Right lobe of liver (tissue), 6 donors: ENCODE results near the gene LGMN. TPM values are rescaled to one million over a fixed set of nuclear protein-coding genes. Genes with fewer than 3 reads are reported as not detected.

Experiments
- ATAC-seq, 4 donors: fragments of 200-7000 bp; cut with Tn5 transposase; one replicate each; pipeline ENCODE4 v1.9.1; 2020; ENCODE audit warnings: mild to moderate bottlenecking in 4 of 4, moderate library complexity in 4 of 4
- DNase-seq, 3 donors: peaks; one replicate each; pipeline ENCODE4 v3.0.0-alpha.2; 2020
- H3K27ac ChIP-seq, 3 donors: fragments of 200-600 bp; one replicate each; pipeline ENCODE4 v1.8.0; 2022
- H3K27me3 ChIP-seq, 2 donors: fragments of 200-600 bp; one replicate each; pipeline ENCODE4 v1.8.0; 2022
- H3K36me3 ChIP-seq, 4 donors: fragments of 200-600 bp; sonication (generic) in 1 of 4; one replicate each; pipeline versions ENCODE4 v1.5.1 to v1.8.0; 2017 to 2022; ENCODE audit warnings: control low read depth in 1 of 4
- H3K4me1 ChIP-seq, 4 donors: fragments of 200-600 bp; sonication (generic) in 1 of 4; one replicate each; pipeline versions ENCODE4 v1.5.1 to v1.8.0; 2017 to 2022; ENCODE audit warnings: control low read depth in 1 of 4
- H3K4me3 ChIP-seq, 3 donors: fragments of 200-600 bp; one replicate each; pipeline ENCODE4 v1.8.0; 2022
- H3K9me3 ChIP-seq, 4 donors: fragments of 200-600 bp; sonication (generic) in 1 of 4; one replicate each; pipeline versions ENCODE4 v1.5.1 to v1.8.0; 2017 to 2022; ENCODE audit warnings: control low read depth in 1 of 4
- CTCF ChIP-seq, 4 donors: fragments of 200-600 bp in 3 of 4; fragments of 450-650 bp in 1 of 4; IDR thresholded peaks; one replicate each; pipeline versions ENCODE4 v1.5.1 to v1.8.0; 2016 to 2022; ENCODE audit warnings: antibody characterized with exemption in 4 of 4, mild to moderate bottlenecking in 2 of 4
- POLR2A ChIP-seq: fragments of 450-650 bp; IDR thresholded peaks from one replicate; pipeline ENCODE4 v1.6.1; 2017; ENCODE audit warnings: antibody characterized with exemption, mild to moderate bottlenecking
- WGBS: methylation state at CpG from one replicate; pipeline ENCODE4 v1.1.6; 2018; ENCODE audit warnings: low coverage, low lambda C conversion rate; ENCODE audit not compliant: insufficient coverage; ENCODE audit errors: missing lambda C conversion rate; 5-methylcytosine and 5-hydroxymethylcytosine counted together
- intact Hi-C, 2 donors: fragments of 100-400 bp; cut with DNase I; formaldehyde crosslinking; loops; one replicate each; pipeline versions ENCODE4 v1.11.2 to v1.14.1; 2022
- long read RNA-seq: library from polyadenylated mRNA; unstranded; transcript quantifications from one replicate; pipeline ENCODE4 v2.0.0, GENCODE V29; 2019
- total RNA-seq, 6 experiments: library from RNA; depleted of rRNA in 2 of 6; stranded (reverse); fragments of >200 nt in 2 of 6; fragmentation: NEBNext Ultra II Directional in 3 of 6; extraction: Animal tissue kit (Norgen Biotek cat#: 25700) in 3 of 6; gene quantifications; one replicate each; pipeline versions ENCODE4 v1.1.0 to v1.2.4, GENCODE V29; 2016 to 2023
- donor health status: DM: no; HTN: yes; CAD: no.
- donor health status: DM: no; HTN: no; CAD: no.
- donor health status: DM: no; HTN: no; CAD: no.
- donor health status: DM: no; HTN: yes; CAD: no.
- donor health status: DM: no; HTN: yes; CAD: no.

The LGMN gene
- 100 to 1,000 TPM in 1 of 6 experiments, 10 to 100 TPM in 5; 39.6 to 111 (median 49.3) TPM for total RNA-seq
- long read RNA-seq, transcript LGMN-201 (14 exons, 2,055 nt): major isoform, 19 of 23 reads
- long read RNA-seq, partial matches to known transcripts: 2 of 23 reads
- long read RNA-seq, other reads (novel, unspliced or antisense): 2 of 23 reads

DNA sequence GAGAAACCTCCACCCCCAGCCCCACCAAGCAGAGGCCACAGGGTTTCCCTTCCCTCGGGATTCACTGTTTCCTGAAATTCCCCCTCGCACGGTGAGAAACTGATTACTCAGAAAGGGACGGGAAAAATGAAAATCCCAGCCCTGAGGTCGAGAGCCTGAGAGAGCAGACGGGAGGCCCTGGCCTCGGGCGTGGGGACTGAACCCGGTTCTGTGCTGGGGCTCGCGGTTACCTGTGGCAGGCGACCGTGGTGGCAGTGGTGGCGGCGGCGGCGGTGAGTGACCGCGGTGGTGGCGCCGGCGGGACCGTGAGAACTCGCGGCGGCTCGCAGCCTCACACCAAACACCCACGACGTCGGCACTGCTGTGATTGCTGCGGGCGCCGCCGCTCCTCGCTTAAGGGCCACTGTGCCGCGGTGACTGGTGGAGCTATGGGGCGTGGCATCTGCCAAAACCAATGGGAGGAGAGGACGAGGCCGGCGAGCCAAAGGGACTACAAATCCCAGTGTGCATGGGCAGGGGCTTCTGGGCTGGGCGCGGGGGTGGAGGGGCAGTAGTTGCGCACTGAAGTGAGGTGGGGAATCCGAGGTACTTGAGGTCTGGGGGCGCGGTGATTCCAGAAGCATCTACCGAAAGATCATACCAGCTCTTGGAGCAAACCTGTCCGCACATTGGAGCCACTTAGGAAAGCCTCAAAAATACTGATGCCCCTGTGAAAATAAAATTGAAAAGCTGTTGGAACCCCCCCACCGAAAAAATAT is at the start of gene LGMN:
Gene LGMN, minus strand, starts transcription at position 369 of the 758 bp plus-strand sequence. CDS start 15,841 bp downstream, outside the sequence.
- peak within 1 kb of the TSS; percentile 69 to 74 (median 71) for H3K4me3 ChIP-seq
- H3K4me1 ChIP-seq: peaks cover 0 to 15% (median 3%) of the 10 kb centered on the region in 4 donors
- H3K27ac ChIP-seq: peak within 1 kb of the TSS; percentile 85 to 90 (median 86)
- peak; percentile 94 to 99 (median 97) for ATAC-seq
- no peaks in the 10 kb centered on the region for H3K9me3 ChIP-seq
- H3K36me3 ChIP-seq: no peaks in the 10 kb centered on the region
- WGBS: 6% methylated on average over 23 of the region's 50 CpGs
- intact Hi-C loops: no loop called here
- TF ChIP-seq CTCF (IDR thresholded peaks at IDR 0.05) (peak in 1 of 4 donors; percentile 4), POLR2A (peak; percentile 99)
- DNase-seq: peak; percentile 97 to 98 (median 97)
- H3K27me3 ChIP-seq: no peaks in the 10 kb centered on the region

- Histone ChIP-seq H3K27me3 (no peaks in the 10 kb centered on the region), H3K9me3 (no peaks in the 10 kb centered on the region), H3K4me1 (peaks cover 0 to 38% (median 10%) of the 10 kb centered on the region in 4 donors), H3K4me3 (peak overlapping the region; percentile 81 to 97 (median 96)), H3K27ac (peak overlapping the region; percentile 80 to 90 (median 86)), H3K36me3 (peaks cover 0 to 5% (median 0%) of the 10 kb centered on the region in 4 donors)
- ATAC-seq (no peak), DNase-seq (no peak)
- TF ChIP-seq CTCF (IDR thresholded peaks at IDR 0.05) (no peak), POLR2A (no peak)
- intact Hi-C loops: no loop called here
- WGBS: 39% methylated on average over 6 of the region's 6 CpGs
Measured at GRCh38 chr14:92794961-92795360, 46.5 kb upstream of the LGMN start.

DNA sequence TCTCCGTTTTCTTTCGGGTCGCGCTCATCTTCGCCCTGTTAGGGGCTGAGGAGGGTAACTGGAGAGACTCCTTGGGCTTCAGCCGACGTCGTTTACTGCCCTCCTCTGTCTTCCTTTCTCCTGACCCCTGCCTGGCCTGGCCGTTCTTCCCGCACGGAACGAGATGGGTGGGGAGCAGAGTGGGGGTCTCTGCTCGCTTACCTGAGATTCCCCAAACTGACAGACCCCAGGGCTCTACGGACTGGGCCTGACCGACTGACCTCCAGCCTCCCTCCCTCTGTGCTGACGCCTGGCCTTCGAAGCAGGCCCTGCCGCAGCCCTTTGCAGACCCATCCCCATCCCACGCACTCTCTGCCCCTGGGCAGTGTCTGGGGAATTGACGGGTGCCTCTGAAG is 46.1 kb upstream of the LGMN start:
- no peaks in the 10 kb centered on the region for H3K27me3 ChIP-seq
- TF ChIP-seq CTCF (IDR thresholded peaks at IDR 0.05) (no peak), POLR2A (peak; percentile 5)
- peak overlapping the region; percentile 81 to 97 (median 96) for H3K4me3 ChIP-seq
- peak overlapping the region; percentile 80 to 90 (median 86) for H3K27ac ChIP-seq
- no peaks in the 10 kb centered on the region for H3K9me3 ChIP-seq
- ATAC-seq (peak in 3 of 4 donors; percentile 1 to 6 (median 5)), DNase-seq (no peak)
- intact Hi-C loops: no loop called here
- peaks cover 0 to 34% (median 8%) of the 10 kb centered on the region in 4 donors for H3K4me1 ChIP-seq
- WGBS: under 1% methylated on average over 15 of the region's 20 CpGs
- H3K36me3 ChIP-seq: peaks cover 0 to 5% (median 0%) of the 10 kb centered on the region in 4 donors

DNA sequence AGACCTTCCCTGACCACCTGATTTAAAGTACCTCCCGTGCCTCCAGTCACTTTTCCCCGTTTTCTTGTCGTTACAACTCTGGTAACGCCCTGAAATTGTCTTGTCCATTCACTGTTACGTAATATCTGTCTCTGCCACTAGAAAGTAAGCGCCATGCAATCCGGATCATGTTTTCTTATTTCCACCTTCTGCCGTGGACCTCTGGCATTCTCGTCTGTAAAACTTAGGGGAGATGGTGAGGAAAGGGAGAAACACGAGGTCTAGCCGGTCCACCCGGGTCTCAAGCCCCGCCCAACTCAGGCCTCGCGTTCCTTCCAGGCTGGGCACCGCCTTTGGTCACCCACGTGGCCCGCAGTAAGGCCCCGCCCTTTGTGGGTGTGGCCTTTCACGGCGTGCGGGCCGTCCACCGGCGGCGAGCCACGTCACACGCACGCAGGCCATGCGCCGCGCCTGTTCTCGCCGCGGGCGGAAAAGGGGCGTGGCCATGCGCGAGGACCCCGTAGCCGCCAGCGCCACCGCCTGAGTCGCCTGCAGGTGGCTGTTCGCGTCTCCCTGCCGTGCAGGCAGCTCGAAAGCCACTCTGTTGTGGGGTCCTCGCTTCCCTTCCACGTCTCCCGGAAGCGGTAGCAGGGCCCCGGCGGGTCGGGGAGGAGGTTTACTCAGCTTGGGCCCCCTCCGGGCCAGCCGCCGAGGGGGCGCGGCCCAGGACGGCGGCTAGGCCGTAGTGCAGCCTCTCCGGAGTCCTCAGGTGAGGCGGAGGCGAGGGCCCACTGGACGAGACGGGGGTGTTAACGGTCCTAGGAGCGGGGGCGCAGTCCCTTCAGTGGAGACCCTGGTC is 45.5 kb upstream of the LGMN start, which contains the start of gene GOLGA5:
Gene GOLGA5, plus strand, starts transcription at position 597 of the 838 bp plus-strand sequence. CDS start 3,133 bp downstream, outside the sequence.
- TF ChIP-seq POLR2A: peak; percentile 76
- TF ChIP-seq CTCF (IDR thresholded peaks at IDR 0.05): peak in 2 of 4 donors; percentile 8 to 24
- DNase-seq: peak; percentile 98
- Histone ChIP-seq H3K27ac (peak within 1 kb of the TSS; percentile 80 to 90 (median 86)), H3K27me3 (no peaks in the 10 kb centered on the region), H3K4me3 (peak within 1 kb of the TSS; percentile 81 to 97 (median 96)), H3K36me3 (peaks cover 0 to 5% (median 0%) of the 10 kb centered on the region in 4 donors), H3K9me3 (no peaks in the 10 kb centered on the region), H3K4me1 (peaks cover 0 to 30% (median 7%) of the 10 kb centered on the region in 4 donors)
- under 1% methylated on average over 23 of the region's 71 CpGs for WGBS
- peak; percentile 93 to 97 (median 96) for ATAC-seq
- intact Hi-C loops: no loop called here
